Choroid plexus epithelial cell (primary cell): ENCODE results near the gene ARFRP1.
A peak's percentile ranks its signal among the peaks of the same experiment; 100 is the strongest.

Experiments
- DNase-seq: peaks from one replicate; pipeline ENCODE4 v3.0.0-alpha.2; 2010; ENCODE audit warnings: low read depth
- H3K4me3 ChIP-seq: 2 replicates; pipeline ENCODE4 v1.5.1; 2011; ENCODE audit warnings: low read depth, mild to moderate bottlenecking, control low read depth, low read length, moderate library complexity
- CTCF ChIP-seq: conservative IDR thresholded peaks from 2 replicates; pipeline ENCODE4 v1.5.1; 2011; ENCODE audit warnings: low read depth, mild to moderate bottlenecking, control low read depth, inconsistent platforms, low read length, moderate library complexity

ARFRP1 gene

GRCh38 chr20:63694584-63695423, 13.0 kb downstream of the ARFRP1 start:
- H3K4me3 ChIP-seq = no peak overlapping the region
- no peak for TF ChIP-seq CTCF
- no peak for DNase-seq

- DNase-seq = no peak
- no peak for TF ChIP-seq CTCF
- no peak overlapping the region for H3K4me3 ChIP-seq
Measured at GRCh38 chr20:63693733-63694583, 13.8 kb downstream of the ARFRP1 start.

GRCh38 chr20:63693083-63693732, 14.6 kb downstream of the ARFRP1 start:
- no peak overlapping the region for H3K4me3 ChIP-seq
- no peak for DNase-seq
- TF ChIP-seq CTCF = no peak

GRCh38 chr20:63692436-63693082, 15.2 kb downstream of the ARFRP1 start:
- TF ChIP-seq CTCF = peak; percentile 20
- DNase-seq = no peak
- H3K4me3 ChIP-seq = no peak overlapping the region

GRCh38 chr20:63691711-63692435, 15.9 kb downstream of the ARFRP1 start:
- no peak for TF ChIP-seq CTCF
- DNase-seq = no peak
- no peak overlapping the region for H3K4me3 ChIP-seq
